G401.6 (cell line): ENCODE data around the gene GALT.

ENCODE experiments used
- FAIRE-seq: peaks from 2 replicates; lab custom pipeline; 2012; peaks lifted over from hg19 to GRCh38; lab: Jason Lieb, UNC

The GALT gene

GRCh38 chr9:34646211-34647083 is at the start of gene GALT:
Gene GALT (plus strand): TSS chr9:34646675. CDS start chr9:34646705, 30 bp downstream.
- FAIRE-seq, result peak; percentile 90

DNA sequence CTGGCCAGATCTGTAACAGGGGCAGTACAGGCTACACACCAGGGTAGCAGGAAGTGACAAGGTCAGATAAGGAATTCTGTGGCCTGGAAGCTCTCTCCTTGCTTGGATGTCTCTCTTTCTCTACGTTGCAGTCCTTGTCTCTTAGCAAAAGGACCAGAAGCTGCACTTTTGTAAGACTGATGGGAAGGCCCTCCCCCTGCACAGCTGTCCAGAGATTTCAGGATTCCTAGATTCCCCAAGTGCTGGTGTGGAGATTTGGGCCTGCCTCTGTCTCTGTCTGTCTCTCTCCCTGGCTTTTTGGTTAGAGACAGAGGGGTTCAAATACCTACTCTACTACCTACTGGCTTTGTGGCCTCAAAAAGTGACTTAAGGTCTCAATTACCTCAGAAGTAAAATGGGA is 46.9 kb upstream of the GALT start:
- no peak for FAIRE-seq

DNA sequence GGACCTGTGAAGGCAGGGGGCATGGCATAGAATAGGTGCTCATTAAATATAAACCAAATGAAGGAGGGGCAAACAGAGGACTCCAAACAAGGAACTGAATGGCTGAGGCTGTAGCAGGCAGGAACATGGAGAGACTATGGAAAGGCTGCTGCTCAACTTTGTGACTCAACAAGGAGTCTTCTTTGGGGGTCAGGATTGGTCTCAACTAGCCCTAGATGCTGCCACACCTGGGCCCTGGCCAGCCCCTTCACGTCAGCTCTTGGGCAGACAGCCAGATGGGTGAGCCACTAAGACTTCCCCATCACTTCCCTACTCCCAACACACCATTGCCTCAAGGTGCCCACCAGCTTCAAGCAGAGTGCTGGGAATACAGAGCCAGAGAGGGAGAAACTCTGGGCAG is 45.6 kb upstream of the GALT start:
- FAIRE-seq, result no peak

DNA sequence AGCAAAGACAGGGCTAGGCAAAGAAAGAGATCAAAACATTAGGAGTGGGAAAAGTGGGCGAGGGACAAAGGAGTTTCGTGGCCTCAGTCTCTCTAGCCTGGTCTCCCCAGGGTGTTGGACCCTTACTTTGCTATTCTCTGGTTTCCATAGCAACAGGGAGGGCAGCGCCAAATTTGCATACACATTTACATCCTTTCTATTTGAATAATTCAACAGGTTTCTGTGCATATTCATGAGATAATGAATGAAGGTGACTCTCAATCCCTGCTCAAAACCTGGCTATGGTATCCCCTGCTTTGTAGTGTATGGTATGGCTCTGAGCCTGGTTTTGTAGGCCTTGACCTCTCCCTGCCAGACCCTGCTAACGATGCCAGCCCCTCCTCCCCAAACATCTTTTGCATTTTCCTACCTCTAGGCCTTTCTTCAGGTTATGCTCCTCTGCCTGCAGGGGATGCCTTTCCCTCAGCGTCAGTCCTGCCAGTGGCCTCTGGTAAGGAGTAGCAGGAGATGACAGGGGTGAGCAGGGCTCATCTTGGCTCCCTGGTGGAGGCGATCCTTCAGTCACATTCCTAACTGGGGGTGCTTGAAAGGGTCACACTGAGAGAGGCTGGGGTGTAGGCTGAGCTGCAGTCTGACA is 44.4 kb upstream of the GALT start:
- FAIRE-seq, result no peak

- FAIRE-seq, result peak; percentile 93
These were observed 42.8 kb upstream of the GALT start for GRCh38 chr9:34603610-34604231.

GRCh38 chr9:34606190-34606589 is 40.3 kb upstream of the GALT start:
- FAIRE-seq, result no peak

DNA sequence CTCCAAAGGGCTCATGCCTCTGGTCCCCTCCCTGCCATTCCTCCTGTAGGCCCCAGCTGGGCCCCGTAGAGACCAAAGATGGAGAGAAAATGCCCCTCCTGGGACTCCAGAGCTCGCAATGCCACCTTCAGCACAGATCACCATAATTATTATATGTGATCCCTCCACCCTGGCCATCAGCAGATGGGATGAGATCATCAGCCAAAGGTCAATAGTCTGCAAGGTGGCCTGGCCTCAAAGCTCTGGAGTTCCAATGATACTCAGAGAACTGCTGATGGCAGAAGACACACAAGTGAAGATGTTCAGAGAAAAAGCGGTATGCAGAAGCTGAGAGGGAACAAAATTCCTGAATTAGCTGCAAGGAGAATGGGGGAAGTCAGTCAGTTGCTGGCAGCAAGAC is 39.6 kb upstream of the GALT start:
- no peak for FAIRE-seq

DNA sequence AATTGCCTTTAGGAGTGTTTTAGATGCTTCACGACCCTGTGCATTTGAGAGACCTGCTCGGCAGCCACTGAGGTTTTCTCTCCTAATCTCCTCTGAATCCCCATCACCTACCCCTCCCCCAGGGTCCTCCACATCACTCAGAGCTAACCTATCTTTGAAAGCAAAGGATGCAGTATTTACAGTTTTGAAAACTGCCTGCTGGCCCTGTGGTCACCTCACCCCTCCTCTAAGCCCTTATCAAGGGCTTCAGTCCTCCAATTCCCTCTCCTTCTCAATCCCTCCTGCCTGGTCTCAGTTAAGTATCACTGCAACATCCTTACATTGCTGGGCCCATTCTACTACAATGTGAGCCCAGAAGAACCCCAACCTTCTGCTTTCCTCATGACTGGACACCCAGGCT is 39.1 kb upstream of the GALT start:
- no peak for FAIRE-seq

DNA sequence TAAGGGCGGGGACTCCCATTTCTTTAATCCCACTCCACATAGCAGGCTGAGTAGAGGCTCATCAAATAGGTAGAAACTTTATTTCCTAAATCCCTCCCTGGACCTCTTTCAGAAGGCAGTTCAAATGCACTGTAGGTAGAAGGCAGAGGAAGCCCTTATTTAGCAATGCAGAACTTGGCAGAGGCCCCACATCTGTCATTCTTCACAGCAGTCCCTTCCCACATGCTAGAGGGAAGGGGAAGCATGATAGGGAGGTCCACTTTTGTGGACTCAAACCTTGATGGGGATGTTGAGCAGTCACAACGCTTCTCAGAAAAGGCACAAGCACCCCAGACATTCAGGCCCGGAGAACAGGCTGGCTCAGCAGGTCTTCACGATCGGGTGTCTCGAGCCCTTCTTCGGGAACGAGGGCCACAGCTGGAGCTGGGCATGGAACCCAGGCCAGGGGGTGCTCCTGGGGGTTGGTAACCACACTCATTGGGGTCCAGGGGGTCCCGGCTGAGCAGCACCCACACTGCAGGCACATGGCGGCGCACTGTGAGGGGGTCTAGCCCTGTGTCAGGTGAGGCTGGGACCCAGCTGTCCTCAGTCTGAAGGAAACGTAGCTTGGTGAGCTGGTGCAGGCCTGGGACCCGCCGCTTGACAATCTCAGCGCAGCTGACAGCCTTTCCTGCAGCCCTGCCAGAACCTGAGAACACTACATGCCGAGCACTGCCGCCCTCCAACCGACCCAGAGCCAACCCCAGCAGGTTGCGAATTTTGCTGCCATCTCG is 35.9 kb upstream of the GALT start:
- no peak for FAIRE-seq

DNA sequence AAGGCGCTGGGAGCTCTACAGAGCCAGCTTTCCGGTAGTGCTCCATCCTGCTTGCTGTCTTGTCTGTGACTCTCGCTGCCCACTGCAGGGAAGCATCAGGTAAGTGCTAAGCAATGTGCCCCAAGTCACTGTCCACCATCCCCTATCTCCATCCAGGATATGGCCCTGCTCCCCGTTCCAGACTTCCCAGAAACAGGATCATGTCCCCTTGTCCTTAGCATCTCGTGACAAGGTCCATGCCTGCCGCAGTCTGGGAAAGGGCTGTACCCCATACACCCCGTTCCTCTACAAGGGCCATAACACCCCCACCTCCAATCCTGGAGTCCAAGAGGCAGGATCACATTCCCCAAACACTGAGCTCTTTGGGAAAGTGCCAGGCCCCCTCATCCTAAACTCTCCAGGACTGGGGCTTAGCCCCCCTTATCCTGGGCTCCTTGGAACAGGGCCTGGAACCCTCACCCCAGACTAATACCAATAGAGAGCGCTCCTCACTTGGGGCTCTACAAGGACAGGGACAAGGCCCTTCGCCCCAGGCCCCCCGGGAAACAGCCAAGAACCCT is 35.1 kb upstream of the GALT start:
- FAIRE-seq, result no peak

GRCh38 chr9:34611811-34612787 is 34.4 kb upstream of the GALT start, which contains the start of gene RPP25L:
Gene RPP25L (minus strand): TSS chr9:34612097. CDS start chr9:34611296, 801 bp downstream.
- FAIRE-seq, result no peak

- no peak for FAIRE-seq
These were observed 33.6 kb upstream of the GALT start for GRCh38 chr9:34612788-34613390.

DNA sequence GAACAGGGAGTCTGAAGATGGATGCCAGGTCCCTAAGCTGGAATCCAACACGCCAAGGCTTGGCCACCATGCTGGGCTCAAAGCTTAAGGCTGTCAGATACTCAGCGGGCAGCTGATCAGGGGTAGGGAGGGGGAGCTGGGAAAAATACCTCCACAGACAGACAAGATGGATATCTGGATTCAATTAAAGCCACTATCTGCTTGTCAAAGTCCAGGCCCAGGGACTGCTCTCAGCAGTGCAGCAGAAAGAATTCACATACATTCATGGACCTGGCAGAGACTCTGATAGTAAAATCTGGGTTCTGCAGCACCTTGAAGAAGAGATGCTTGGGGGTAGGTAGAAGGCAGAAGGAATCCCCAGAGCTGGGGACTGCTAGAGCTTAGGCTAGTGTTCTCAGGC is 31.3 kb upstream of the GALT start:
- no peak for FAIRE-seq

- FAIRE-seq, result peak; percentile 97
These were observed 26.1 kb upstream of the GALT start, which contains the start of gene DCTN3 for GRCh38 chr9:34620061-34620994. Gene DCTN3 (minus strand): TSS chr9:34620495. CDS start chr9:34620464, 31 bp downstream.

GRCh38 chr9:34623374-34624235 is 22.9 kb upstream of the GALT start:
- no peak for FAIRE-seq

- FAIRE-seq, result no peak
These were observed 21.8 kb upstream of the GALT start for GRCh38 chr9:34624475-34625185.

DNA sequence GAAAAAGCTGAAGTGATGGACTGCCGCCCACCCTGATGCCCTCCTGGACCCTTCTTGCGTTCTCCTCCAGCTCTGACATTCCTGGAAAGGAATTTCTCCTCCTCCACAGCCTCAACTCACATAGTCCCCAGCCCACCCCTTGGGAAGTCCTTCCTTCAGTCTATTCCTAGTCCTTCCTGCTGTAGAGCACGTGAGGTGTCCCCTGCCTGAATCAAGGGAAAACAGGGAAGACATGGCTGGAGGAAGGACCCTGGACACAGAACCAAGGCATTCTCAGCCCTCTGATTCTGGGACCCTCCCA is 21.3 kb upstream of the GALT start:
- FAIRE-seq, result no peak
